Mucosa of descending colon (tissue), 3 donors: ENCODE results near the gene ITCH. TPM values are rescaled to one million over a fixed set of nuclear protein-coding genes. Genes with fewer than 3 reads are reported as not detected.
A peak's percentile ranks its signal among the peaks of the same experiment; 100 is the strongest.
"Not testable (repeated sequence)": the region's sequence is repeated elsewhere in the genome, so short reads cannot be mapped to it uniquely, and the experiment has no call there.

Source experiments
- ATAC-seq: fragments of 200-7000 bp; cut with Tn5 transposase; one replicate; pipeline ENCODE4 v1.9.1; 2020; ENCODE audit warnings: mild to moderate bottlenecking, moderate library complexity
- DNase-seq, 3 donors: peaks; one replicate each; pipeline ENCODE4 v3.0.0-alpha.2; 2020
- H3K36me3 ChIP-seq: fragments of 200-600 bp; one replicate; pipeline ENCODE4 v1.8.0; 2021; ENCODE audit warnings: low read depth, mild to moderate bottlenecking
- H3K4me1 ChIP-seq: fragments of 200-600 bp; one replicate; pipeline ENCODE4 v1.8.0; 2021; ENCODE audit warnings: low read depth, mild to moderate bottlenecking
- H3K4me3 ChIP-seq: fragments of 200-600 bp; one replicate; pipeline ENCODE4 v1.8.0; 2021; ENCODE audit warnings: mild to moderate bottlenecking
- H3K9me3 ChIP-seq: fragments of 200-600 bp; one replicate; pipeline ENCODE4 v1.8.0; 2021; ENCODE audit warnings: mild to moderate bottlenecking
- CTCF ChIP-seq: fragments of 200-600 bp; IDR thresholded peaks from one replicate; pipeline ENCODE4 v1.8.0; 2022; ENCODE audit warnings: antibody characterized with exemption, mild to moderate bottlenecking
- intact Hi-C, 2 donors: fragments of 100-400 bp; cut with DNase I in 1 of 2; cut with micrococcal nuclease in 1 of 2; formaldehyde crosslinking; loops; one replicate each; pipeline versions ENCODE4 v1.11.0 to v1.11.1; 2022; cut with DNase I, micrococcal nuclease
- total RNA-seq, 3 donors: library from RNA; stranded (reverse); fragmentation: NEBNext Ultra II Directional in 2 of 3; extraction: Animal tissue kit (Norgen Biotek cat#: 25700) in 2 of 3; gene quantifications; one replicate each; pipeline versions ENCODE4 v1.2.1 to v1.2.4, GENCODE V29; 2021 to 2023
- donor health status: DM: no; HTN: no; CAD: no; lungs with moderate emphysema.
- donor health status: DM: no; HTN: no; CAD: no.
- donor health status: DM: no; HTN: yes; CAD: no.

ITCH gene
- total RNA-seq, 3 donors from 2014 or later: 60.0 to 81.0 (median 75.0) TPM

DNA sequence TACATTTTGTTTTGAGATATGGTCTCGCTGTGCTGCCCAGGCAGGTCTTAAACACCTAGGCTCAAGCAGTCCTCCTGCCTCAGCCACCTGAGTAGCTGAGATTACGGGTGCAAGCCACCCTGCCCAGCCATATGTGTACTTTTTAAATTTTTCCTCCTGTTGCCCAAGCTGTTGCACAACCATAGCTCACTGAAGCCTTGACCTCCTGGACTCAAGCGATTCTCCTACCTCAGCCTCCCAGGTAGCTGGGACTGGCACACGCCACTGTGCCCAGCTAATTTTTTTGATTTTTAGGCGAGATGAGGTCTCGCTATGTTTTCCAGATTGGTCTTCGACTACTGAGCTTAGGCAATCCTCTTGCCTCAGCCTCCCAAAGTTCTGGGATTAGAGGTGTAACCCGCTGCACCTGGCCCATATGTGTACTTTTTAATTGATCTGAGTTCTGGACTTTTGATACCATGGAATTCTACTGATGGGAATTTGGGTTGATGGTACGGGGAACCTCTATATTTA, 44.9 kb downstream of the ITCH start:
- no peaks in the 10 kb centered on the region for H3K4me1 ChIP-seq

GRCh38 chr20:34410336-34410735, 47.3 kb downstream of the ITCH start:
- Histone ChIP-seq H3K36me3 (no peaks in the 10 kb centered on the region), H3K4me3 (no peak overlapping the region), H3K4me1 (no peaks in the 10 kb centered on the region), H3K9me3 (no peaks in the 10 kb centered on the region)
- ATAC-seq (no peak), DNase-seq (no peak)
- intact Hi-C loops: no loop called here
- TF ChIP-seq CTCF: no peak

More for the DNA sequence above, 44.9 kb downstream of the ITCH start:
- Histone ChIP-seq H3K9me3 (no peaks in the 10 kb centered on the region), H3K36me3 (no peaks in the 10 kb centered on the region), H3K4me3 (no peak overlapping the region)
- intact Hi-C loops: no loop called here
- DNase-seq: no peak
- ATAC-seq: peak; percentile 67
- no peak for TF ChIP-seq CTCF

GRCh38 chr20:34412453-34412852, 49.4 kb downstream of the ITCH start:
- Histone ChIP-seq H3K9me3 (no peaks in the 10 kb centered on the region), H3K4me1 (no peaks in the 10 kb centered on the region), H3K36me3 (no peaks in the 10 kb centered on the region), H3K4me3 (no peak overlapping the region)
- DNase-seq (no peak), ATAC-seq (no peak)
- no peak for TF ChIP-seq CTCF
- intact Hi-C loops: no loop called here

GRCh38 chr20:34414525-34414924, 51.5 kb downstream of the ITCH start:
- DNase-seq, H3K9me3 ChIP-seq, intact Hi-C loops, H3K36me3 ChIP-seq, H3K4me1 ChIP-seq, H3K4me3 ChIP-seq: not testable (repeated sequence)
- peak; percentile 53 for ATAC-seq

DNA sequence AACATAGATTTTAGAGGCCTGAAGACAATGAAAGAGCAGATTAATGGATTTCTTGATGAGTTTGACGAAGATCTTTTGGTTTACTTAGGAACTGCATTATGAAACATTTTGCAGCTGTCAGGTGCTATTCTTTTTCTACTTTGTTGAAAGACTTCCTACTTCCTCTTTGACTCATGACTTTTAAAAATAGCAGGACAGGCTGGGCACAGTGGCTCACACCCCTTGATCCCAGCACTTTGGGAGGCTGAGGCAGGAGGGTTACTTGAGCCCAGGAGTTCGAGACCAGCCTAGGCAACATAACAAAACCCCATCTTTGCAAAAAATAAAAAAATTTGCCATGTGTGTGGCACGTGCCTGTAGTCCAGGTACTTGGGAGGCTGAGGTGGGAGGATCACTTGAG, 52.0 kb downstream of the ITCH start:
- no peaks in the 10 kb centered on the region for H3K4me1 ChIP-seq
- ATAC-seq (peak; percentile 90), DNase-seq (no peak)
- no peak overlapping the region for H3K4me3 ChIP-seq
- no peaks in the 10 kb centered on the region for H3K9me3 ChIP-seq
- intact Hi-C loops: no loop called here
- no peaks in the 10 kb centered on the region for H3K36me3 ChIP-seq
- TF ChIP-seq CTCF: no peak

DNA sequence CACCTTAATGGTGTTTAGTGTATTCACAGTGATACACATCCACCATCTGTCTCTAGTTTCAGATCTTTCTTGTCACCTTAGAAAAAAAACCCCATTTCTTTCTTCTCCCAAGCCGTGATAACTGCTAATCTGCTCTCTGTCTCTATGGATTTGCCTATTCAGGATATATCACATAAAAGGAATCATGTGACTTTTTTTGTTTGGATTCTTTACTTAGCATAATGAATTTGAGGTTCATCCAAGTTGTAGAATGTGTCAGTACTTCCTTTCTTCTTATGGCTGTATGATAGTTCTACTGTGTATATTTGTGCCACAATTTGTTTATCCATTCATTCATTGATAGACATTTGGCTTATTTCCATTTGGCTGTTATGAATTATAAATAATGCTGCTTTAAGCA, 57.1 kb downstream of the ITCH start:
- TF ChIP-seq CTCF: no peak
- H3K9me3 ChIP-seq: no peaks in the 10 kb centered on the region
- H3K4me3 ChIP-seq: no peak overlapping the region
- intact Hi-C loops: no loop called here
- ATAC-seq (no peak), DNase-seq (no peak)
- H3K4me1 ChIP-seq: no peaks in the 10 kb centered on the region
- peaks cover 5% of the 10 kb centered on the region for H3K36me3 ChIP-seq
